Neural cell (in vitro differentiated cells): Measurements from ENCODE around the gene DAGLA. TPM values are rescaled to one million over a fixed set of nuclear protein-coding genes. Genes with fewer than 3 reads are reported as not detected.

Experiments
- H2AFZ ChIP-seq: fragments of 200-600, 300-800 bp; sonication (generic), shearing (Covaris generic); 2 replicates; pipeline ENCODE4 v1.6.0; 2014; ENCODE audit warnings: low read depth, mild to moderate bottlenecking, antibody characterized with exemption, low read length, moderate library complexity
- H3F3A ChIP-seq: fragments of 200-600 bp; shearing (Covaris generic); 2 replicates; pipeline ENCODE4 v1.6.1; 2016; ENCODE audit warnings: mild to moderate bottlenecking, moderate library complexity, mixed read lengths, antibody characterized with exemption, low read length; ENCODE audit not compliant: insufficient read depth, poor library complexity, severe bottlenecking
- H3K27ac ChIP-seq: fragments of 200-600, 300-800 bp; sonication (generic), shearing (Covaris generic); 2 replicates; pipeline ENCODE4 v1.5.1; 2014; ENCODE audit warnings: mild to moderate bottlenecking, low read length, moderate library complexity
- H3K27me3 ChIP-seq: fragments of 300-800, 200-600 bp; sonication (generic), shearing (Covaris generic); 2 replicates; pipeline ENCODE4 v1.6.0; 2014; ENCODE audit warnings: mild to moderate bottlenecking, low read depth, low read length, moderate library complexity; ENCODE audit not compliant: insufficient read depth
- H3K36me3 ChIP-seq: fragments of 300-800, 200-600 bp; sonication (generic), shearing (Covaris generic); 2 replicates; pipeline ENCODE4 v1.5.1; 2014; ENCODE audit warnings: mild to moderate bottlenecking, antibody characterized with exemption, low read length, moderate library complexity; ENCODE audit not compliant: insufficient read depth
- H3K4me2 ChIP-seq: fragments of 300-800, 200-600 bp; sonication (generic), shearing (Covaris generic); 2 replicates; pipeline ENCODE4 v1.6.0; 2014; ENCODE audit warnings: mild to moderate bottlenecking, low read length
- H3K4me3 ChIP-seq: fragments of 300-800, 200-600 bp; sonication (generic), shearing (Covaris generic); 2 replicates; pipeline ENCODE4 v1.5.1; 2014; ENCODE audit warnings: mild to moderate bottlenecking, low read length, moderate library complexity
- H3K79me2 ChIP-seq: fragments of 200-600 bp; shearing (Covaris generic); replicated peaks from 2 replicates; pipeline ENCODE4 v1.6.0; 2014; ENCODE audit warnings: mild to moderate bottlenecking, low read length, moderate library complexity; ENCODE audit not compliant: insufficient read depth
- H3K9ac ChIP-seq: fragments of 300-800, 200-600 bp; sonication (generic), shearing (Covaris generic); 2 replicates; pipeline ENCODE4 v1.6.1; 2016; ENCODE audit warnings: mild to moderate bottlenecking, low read length, mixed read lengths
- H3K9me2 ChIP-seq: fragments of 200-600 bp; shearing (Covaris generic); 2 replicates; pipeline ENCODE4 v1.6.1; 2016; ENCODE audit warnings: mild to moderate bottlenecking, low read length, mixed read lengths; ENCODE audit not compliant: insufficient read depth
- H3K9me3 ChIP-seq: fragments of 200-600, 300-800 bp; sonication (generic), shearing (Covaris generic); 2 replicates; pipeline ENCODE4 v1.6.1; 2016; ENCODE audit warnings: mild to moderate bottlenecking, mixed run types, low read length, moderate library complexity, mixed read lengths
- H4K20me1 ChIP-seq: fragments of 200-600 bp; shearing (Covaris generic); 2 replicates; pipeline ENCODE4 v1.6.1; 2016; ENCODE audit warnings: mild to moderate bottlenecking, mixed run types; ENCODE audit not compliant: insufficient read depth
- EP300 ChIP-seq: fragments of 450-650 bp; conservative IDR thresholded peaks from 2 replicates; pipeline ENCODE4 v1.6.1; 2014; ENCODE audit warnings: antibody characterized with exemption, mild to moderate bottlenecking, moderate library complexity; ENCODE audit not compliant: poor library complexity, severe bottlenecking
- EZH2 ChIP-seq: fragments of 200-600, 300-800 bp; shearing (Covaris generic), sonication (generic); IDR thresholded peaks from 2 replicates; pipeline ENCODE4 v1.6.1; 2014; ENCODE audit warnings: antibody characterized with exemption, low read length, borderline replicate concordance, mild to moderate bottlenecking; ENCODE audit not compliant: insufficient read depth, poor library complexity, severe bottlenecking
- MXI1 ChIP-seq: fragments of 450-650 bp; conservative IDR thresholded peaks from 2 replicates; pipeline ENCODE4 v1.6.1; 2014; ENCODE audit warnings: antibody characterized with exemption, mild to moderate bottlenecking; ENCODE audit not compliant: poor library complexity, severe bottlenecking
- POLR2AphosphoS5 ChIP-seq: IDR thresholded peaks from 2 replicates; pipeline ENCODE4 v1.6.1; 2012
- RAD21 ChIP-seq: fragments of 450-650 bp; conservative IDR thresholded peaks from 2 replicates; pipeline ENCODE4 v1.6.1; 2014; ENCODE audit warnings: antibody characterized with exemption, mild to moderate bottlenecking, moderate library complexity
- SMC3 ChIP-seq: fragments of 450-650 bp; conservative IDR thresholded peaks from 2 replicates; pipeline ENCODE4 v1.6.1; 2014; ENCODE audit warnings: antibody characterized with exemption, mild to moderate bottlenecking, moderate library complexity; ENCODE audit not compliant: poor library complexity
- TAF1 ChIP-seq: IDR thresholded peaks from 2 replicates; pipeline ENCODE4 v1.6.1; 2012; ENCODE audit warnings: low read depth
- polyA plus RNA-seq: library from polyadenylated mRNA; depleted of rRNA; stranded (reverse); fragments of >200 nt; gene quantifications from 2 replicates; pipeline ENCODE4 v1.2.3, GENCODE V29; 2014
- TF ChIP-seq, protein P1 (sequence below): fragments of 450-650 bp; IDR thresholded peaks from 2 replicates; pipeline ENCODE4 v1.5.1; 2014; ENCODE audit warnings: antibody characterized with exemption, mild to moderate bottlenecking, moderate library complexity; ENCODE audit not compliant: poor library complexity, severe bottlenecking
- TF ChIP-seq, protein P2 (sequence below): IDR thresholded peaks from 2 replicates; pipeline ENCODE4 v1.6.1; 2012; ENCODE audit warnings: borderline replicate concordance

Gene DAGLA
- polyA plus RNA-seq, 1 donor from 2014 or later = 4.5 TPM

GRCh38 chr11:61716478-61717285 is 36.5 kb downstream of the DAGLA start:
- Histone ChIP-seq H3K9me3 (no peaks in the 10 kb centered on the region), H3K4me3 (no peak overlapping the region), H3K9ac (no peak overlapping the region), H3K79me2 (no peaks in the 10 kb centered on the region), H2AFZ (no peak overlapping the region), H3K27me3 (no peaks in the 10 kb centered on the region), H4K20me1 (no peaks in the 10 kb centered on the region), H3F3A (no peaks in the 10 kb centered on the region), H3K36me3 (no peaks in the 10 kb centered on the region), H3K27ac (no peak overlapping the region), H3K4me2 (no peak overlapping the region), H3K9me2 (no peaks in the 10 kb centered on the region)
- TF ChIP-seq TAF1 (no peak), RAD21 (no peak), MXI1 (no peak), SMC3 (no peak), EZH2 (no peak), POLR2AphosphoS5 (no peak), EP300 (no peak)
- TF ChIP-seq, protein P1, sequence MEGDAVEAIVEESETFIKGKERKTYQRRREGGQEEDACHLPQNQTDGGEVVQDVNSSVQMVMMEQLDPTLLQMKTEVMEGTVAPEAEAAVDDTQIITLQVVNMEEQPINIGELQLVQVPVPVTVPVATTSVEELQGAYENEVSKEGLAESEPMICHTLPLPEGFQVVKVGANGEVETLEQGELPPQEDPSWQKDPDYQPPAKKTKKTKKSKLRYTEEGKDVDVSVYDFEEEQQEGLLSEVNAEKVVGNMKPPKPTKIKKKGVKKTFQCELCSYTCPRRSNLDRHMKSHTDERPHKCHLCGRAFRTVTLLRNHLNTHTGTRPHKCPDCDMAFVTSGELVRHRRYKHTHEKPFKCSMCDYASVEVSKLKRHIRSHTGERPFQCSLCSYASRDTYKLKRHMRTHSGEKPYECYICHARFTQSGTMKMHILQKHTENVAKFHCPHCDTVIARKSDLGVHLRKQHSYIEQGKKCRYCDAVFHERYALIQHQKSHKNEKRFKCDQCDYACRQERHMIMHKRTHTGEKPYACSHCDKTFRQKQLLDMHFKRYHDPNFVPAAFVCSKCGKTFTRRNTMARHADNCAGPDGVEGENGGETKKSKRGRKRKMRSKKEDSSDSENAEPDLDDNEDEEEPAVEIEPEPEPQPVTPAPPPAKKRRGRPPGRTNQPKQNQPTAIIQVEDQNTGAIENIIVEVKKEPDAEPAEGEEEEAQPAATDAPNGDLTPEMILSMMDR = no peak
- TF ChIP-seq, protein P2, sequence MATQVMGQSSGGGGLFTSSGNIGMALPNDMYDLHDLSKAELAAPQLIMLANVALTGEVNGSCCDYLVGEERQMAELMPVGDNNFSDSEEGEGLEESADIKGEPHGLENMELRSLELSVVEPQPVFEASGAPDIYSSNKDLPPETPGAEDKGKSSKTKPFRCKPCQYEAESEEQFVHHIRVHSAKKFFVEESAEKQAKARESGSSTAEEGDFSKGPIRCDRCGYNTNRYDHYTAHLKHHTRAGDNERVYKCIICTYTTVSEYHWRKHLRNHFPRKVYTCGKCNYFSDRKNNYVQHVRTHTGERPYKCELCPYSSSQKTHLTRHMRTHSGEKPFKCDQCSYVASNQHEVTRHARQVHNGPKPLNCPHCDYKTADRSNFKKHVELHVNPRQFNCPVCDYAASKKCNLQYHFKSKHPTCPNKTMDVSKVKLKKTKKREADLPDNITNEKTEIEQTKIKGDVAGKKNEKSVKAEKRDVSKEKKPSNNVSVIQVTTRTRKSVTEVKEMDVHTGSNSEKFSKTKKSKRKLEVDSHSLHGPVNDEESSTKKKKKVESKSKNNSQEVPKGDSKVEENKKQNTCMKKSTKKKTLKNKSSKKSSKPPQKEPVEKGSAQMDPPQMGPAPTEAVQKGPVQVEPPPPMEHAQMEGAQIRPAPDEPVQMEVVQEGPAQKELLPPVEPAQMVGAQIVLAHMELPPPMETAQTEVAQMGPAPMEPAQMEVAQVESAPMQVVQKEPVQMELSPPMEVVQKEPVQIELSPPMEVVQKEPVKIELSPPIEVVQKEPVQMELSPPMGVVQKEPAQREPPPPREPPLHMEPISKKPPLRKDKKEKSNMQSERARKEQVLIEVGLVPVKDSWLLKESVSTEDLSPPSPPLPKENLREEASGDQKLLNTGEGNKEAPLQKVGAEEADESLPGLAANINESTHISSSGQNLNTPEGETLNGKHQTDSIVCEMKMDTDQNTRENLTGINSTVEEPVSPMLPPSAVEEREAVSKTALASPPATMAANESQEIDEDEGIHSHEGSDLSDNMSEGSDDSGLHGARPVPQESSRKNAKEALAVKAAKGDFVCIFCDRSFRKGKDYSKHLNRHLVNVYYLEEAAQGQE = no peak

- Histone ChIP-seq H3K27ac (peak overlapping the region; percentile 42), H3K79me2 (no peaks in the 10 kb centered on the region), H3F3A (no peaks in the 10 kb centered on the region), H3K9ac (peak overlapping the region; percentile 70), H3K4me3 (peak overlapping the region; percentile 65), H3K9me3 (no peaks in the 10 kb centered on the region), H3K27me3 (no peaks in the 10 kb centered on the region), H4K20me1 (no peaks in the 10 kb centered on the region), H3K9me2 (no peaks in the 10 kb centered on the region), H2AFZ (no peak overlapping the region), H3K36me3 (no peaks in the 10 kb centered on the region), H3K4me2 (no peak overlapping the region)
- TF ChIP-seq, protein P1 = no peak
- TF ChIP-seq, protein P2 = no peak
- TF ChIP-seq SMC3 (no peak), TAF1 (no peak), RAD21 (no peak), EZH2 (no peak)
Measured at GRCh38 chr11:61717286-61718033, 37.3 kb downstream of the DAGLA start.
